Gastroesophageal sphincter (tissue), 2 donors: Measurements from ENCODE around the gene NCK2.

Experiments
- POLR2A ChIP-seq, 2 donors: fragments of 450-650 bp; IDR thresholded peaks; one replicate each; pipeline ENCODE4 v1.6.1; 2017; ENCODE audit warnings: antibody characterized with exemption in 2 of 2, mild to moderate bottlenecking in 2 of 2, moderate library complexity in 1 of 2
- POLR2AphosphoS5 ChIP-seq: sonication (generic); formaldehyde crosslinking; IDR thresholded peaks from one replicate; pipeline ENCODE4 v1.6.1; 2017; ENCODE audit warnings: antibody characterized with exemption

GRCh38 chr2:105732101-105732500 lies 12.6 kb upstream of the NCK2 start:
- TF ChIP-seq POLR2A (IDR thresholded peaks at IDR 0.05) (no peak), POLR2AphosphoS5 (no peak)
